ENCODE measurements around the gene HMGN3. TPM values are rescaled to one million over a fixed set of nuclear protein-coding genes. Genes with fewer than 3 reads are reported as not detected.

HMGN3 gene
- total RNA-seq, 1 donor from 2014 or later: 30.8 TPM

DNA sequence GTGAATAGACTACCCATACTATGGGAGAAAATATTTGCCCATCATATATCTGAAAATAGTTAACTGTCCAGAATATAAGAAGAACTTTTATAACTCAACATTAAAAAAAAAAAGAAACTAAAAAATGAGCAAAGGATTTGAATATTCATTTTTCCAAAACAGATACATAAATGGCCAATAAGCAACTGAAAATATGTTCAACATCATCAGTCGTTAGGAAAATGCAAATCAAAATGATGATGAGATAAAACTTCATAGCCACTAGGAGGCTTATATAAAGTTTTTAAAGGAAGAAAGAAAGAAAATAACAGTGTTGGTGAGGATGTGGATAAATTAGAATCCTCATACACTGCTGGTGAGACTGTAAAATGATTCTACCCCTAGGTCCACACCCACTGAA is 32.6 kb upstream of the HMGN3 start:
- Mint-ChIP-seq H3K27ac (ENCODE audit: unreplicated experiment) (no peak overlapping the region), H3K9me3 (ENCODE audit: low read depth) (no peaks in the 10 kb centered on the region), H3K4me1 (ENCODE audit: low read depth) (peaks cover 8% of the 10 kb centered on the region), H3K36me3 (ENCODE audit: low read depth) (no peaks in the 10 kb centered on the region), H3K4me3 (ENCODE audit: unreplicated experiment) (no peak overlapping the region), H3K27me3 (ENCODE audit: low read depth) (peaks cover 2% of the 10 kb centered on the region)
- TF ChIP-seq, protein P1, sequence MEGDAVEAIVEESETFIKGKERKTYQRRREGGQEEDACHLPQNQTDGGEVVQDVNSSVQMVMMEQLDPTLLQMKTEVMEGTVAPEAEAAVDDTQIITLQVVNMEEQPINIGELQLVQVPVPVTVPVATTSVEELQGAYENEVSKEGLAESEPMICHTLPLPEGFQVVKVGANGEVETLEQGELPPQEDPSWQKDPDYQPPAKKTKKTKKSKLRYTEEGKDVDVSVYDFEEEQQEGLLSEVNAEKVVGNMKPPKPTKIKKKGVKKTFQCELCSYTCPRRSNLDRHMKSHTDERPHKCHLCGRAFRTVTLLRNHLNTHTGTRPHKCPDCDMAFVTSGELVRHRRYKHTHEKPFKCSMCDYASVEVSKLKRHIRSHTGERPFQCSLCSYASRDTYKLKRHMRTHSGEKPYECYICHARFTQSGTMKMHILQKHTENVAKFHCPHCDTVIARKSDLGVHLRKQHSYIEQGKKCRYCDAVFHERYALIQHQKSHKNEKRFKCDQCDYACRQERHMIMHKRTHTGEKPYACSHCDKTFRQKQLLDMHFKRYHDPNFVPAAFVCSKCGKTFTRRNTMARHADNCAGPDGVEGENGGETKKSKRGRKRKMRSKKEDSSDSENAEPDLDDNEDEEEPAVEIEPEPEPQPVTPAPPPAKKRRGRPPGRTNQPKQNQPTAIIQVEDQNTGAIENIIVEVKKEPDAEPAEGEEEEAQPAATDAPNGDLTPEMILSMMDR (IDR thresholded peaks at IDR 0.05): peak; percentile 32
- DNase-seq (ENCODE audit: low spot score): no peak

DNA sequence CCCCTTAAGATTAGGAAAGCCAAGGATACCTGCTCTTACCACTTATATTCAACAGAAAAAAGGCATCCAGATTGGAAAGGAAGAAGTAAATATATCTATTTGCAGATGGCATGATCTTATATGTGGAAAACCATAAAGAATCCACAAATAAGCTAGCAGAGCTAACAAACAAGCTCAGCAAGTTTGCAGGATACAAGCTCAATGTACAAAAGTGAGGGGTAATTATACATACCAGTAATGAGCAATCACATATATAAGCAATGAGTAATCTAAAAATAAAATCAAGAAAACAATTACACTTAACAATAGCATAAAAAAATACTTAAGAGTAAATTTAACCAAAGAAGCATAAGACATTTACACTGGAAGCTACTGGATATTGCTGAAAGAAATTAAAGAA is 31.6 kb upstream of the HMGN3 start:
- Mint-ChIP-seq H3K9me3 (ENCODE audit: low read depth) (no peaks in the 10 kb centered on the region), H3K4me1 (ENCODE audit: low read depth) (peaks cover 8% of the 10 kb centered on the region), H3K36me3 (ENCODE audit: low read depth) (no peaks in the 10 kb centered on the region), H3K27ac (ENCODE audit: unreplicated experiment) (no peak overlapping the region), H3K27me3 (ENCODE audit: low read depth) (peaks cover 2% of the 10 kb centered on the region), H3K4me3 (ENCODE audit: unreplicated experiment) (no peak overlapping the region)
- TF ChIP-seq, protein P1 (IDR thresholded peaks at IDR 0.05): no peak
- DNase-seq (ENCODE audit: low spot score): no peak

DNA sequence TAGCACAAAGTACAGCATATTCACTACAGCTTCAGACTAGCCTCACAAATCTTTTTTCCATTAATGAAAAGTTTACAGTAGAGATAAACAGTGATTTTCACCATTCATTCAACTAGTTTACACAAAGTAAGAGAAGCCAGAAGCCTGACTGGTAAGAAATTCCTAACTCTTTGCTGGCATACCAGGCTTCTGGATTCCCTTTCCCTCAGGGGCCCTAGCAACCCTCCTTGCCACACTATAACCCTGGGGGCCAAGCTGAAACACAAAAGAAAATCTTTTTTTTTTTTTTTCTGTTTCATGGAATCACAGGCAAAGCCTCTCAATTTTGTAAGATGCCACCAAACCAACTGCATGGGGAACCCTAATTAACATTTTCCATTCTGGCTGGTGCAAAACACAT is 28.9 kb upstream of the HMGN3 start:
- no peak for DNase-seq (ENCODE audit: low spot score)
- no peak overlapping the region for H3K4me3 Mint-ChIP-seq (ENCODE audit: unreplicated experiment)
- no peaks in the 10 kb centered on the region for H3K4me1 Mint-ChIP-seq (ENCODE audit: low read depth)
- peaks cover 14% of the 10 kb centered on the region for H3K9me3 Mint-ChIP-seq (ENCODE audit: low read depth)
- H3K27ac Mint-ChIP-seq (ENCODE audit: unreplicated experiment): no peak overlapping the region
- H3K36me3 Mint-ChIP-seq (ENCODE audit: low read depth): peaks cover 7% of the 10 kb centered on the region
- TF ChIP-seq, protein P1 (IDR thresholded peaks at IDR 0.05): no peak
- no peaks in the 10 kb centered on the region for H3K27me3 Mint-ChIP-seq (ENCODE audit: low read depth)

DNA sequence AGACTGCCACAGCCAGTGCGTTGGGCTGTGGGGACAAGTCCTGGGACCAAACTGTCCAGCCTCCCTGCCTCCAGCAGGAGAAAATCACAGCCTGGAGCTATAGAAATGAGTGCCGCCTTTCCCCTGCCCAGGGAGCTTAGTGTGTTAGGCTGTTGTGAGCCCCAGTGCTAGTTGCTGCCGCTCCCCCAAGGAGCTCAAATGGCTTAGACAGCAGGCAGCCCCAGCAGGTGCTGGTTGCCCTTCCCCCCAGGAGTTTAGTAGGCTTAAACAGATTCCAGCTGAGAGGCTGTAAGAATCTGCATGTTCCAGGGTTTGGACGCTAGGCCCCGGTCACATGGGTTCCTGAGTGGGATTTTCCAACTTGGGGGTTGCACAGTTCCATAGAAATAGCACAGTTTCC is 27.2 kb upstream of the HMGN3 start:
- peaks cover 7% of the 10 kb centered on the region for H3K36me3 Mint-ChIP-seq (ENCODE audit: low read depth)
- H3K27me3 Mint-ChIP-seq (ENCODE audit: low read depth): no peaks in the 10 kb centered on the region
- no peak for DNase-seq (ENCODE audit: low spot score)
- H3K27ac Mint-ChIP-seq (ENCODE audit: unreplicated experiment): no peak overlapping the region
- H3K4me1 Mint-ChIP-seq (ENCODE audit: low read depth): no peaks in the 10 kb centered on the region
- no peak overlapping the region for H3K4me3 Mint-ChIP-seq (ENCODE audit: unreplicated experiment)
- TF ChIP-seq, protein P1 (IDR thresholded peaks at IDR 0.05): no peak
- peaks cover 14% of the 10 kb centered on the region for H3K9me3 Mint-ChIP-seq (ENCODE audit: low read depth)

DNA sequence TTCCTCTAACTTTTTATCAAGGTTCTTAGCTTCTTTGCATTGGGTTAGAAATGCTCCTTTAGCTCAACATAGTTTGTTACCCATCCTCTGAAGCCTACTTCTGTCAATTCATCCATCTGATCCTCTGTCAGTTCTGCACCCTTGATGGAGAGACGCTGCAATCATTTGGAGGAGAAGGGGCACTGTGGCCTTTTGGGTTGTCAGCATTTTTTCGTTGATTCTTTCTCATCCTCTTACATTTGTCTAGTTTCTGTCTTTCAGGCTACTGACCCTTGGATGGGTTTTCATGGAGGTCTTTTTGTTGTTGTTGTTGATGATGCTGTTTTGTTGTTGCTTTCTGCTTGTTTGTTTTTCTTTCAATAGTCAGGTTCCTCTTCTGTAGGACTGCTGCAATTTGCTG is 26.3 kb upstream of the HMGN3 start:
- TF ChIP-seq, protein P1 (IDR thresholded peaks at IDR 0.05): no peak
- Mint-ChIP-seq H3K27ac (ENCODE audit: unreplicated experiment) (no peak overlapping the region), H3K27me3 (ENCODE audit: low read depth) (no peaks in the 10 kb centered on the region), H3K36me3 (ENCODE audit: low read depth) (peaks cover 7% of the 10 kb centered on the region), H3K4me3 (ENCODE audit: unreplicated experiment) (no peak overlapping the region), H3K9me3 (ENCODE audit: low read depth) (peaks cover 18% of the 10 kb centered on the region), H3K4me1 (ENCODE audit: low read depth) (no peaks in the 10 kb centered on the region)
- no peak for DNase-seq (ENCODE audit: low spot score)

All from chondrocyte (in vitro differentiated cells).